Gastrocnemius medialis (tissue), 4 donors: ENCODE results near the gene MADCAM1.

Experiments
- POLR2A ChIP-seq, 2 donors: fragments of 450-650 bp; IDR thresholded peaks; one replicate each; pipeline ENCODE4 v1.6.1; 2017; ENCODE audit warnings: antibody characterized with exemption in 2 of 2, mild to moderate bottlenecking in 2 of 2, moderate library complexity in 2 of 2
- TF ChIP-seq, protein P1 (sequence below), 5 experiments: fragments of 450-650 bp in 3 of 5; fragments of 200-600 bp in 2 of 5; sonication (generic) in 2 of 5; IDR thresholded peaks in 4 of 5; conservative IDR thresholded peaks in 1 of 5; 1 replicate in 4 of 5; 2 replicates in 1 of 5; pipeline ENCODE4 v1.5.1; 2016 to 2019; ENCODE audit warnings: antibody characterized with exemption in 5 of 5, mild to moderate bottlenecking in 3 of 5, moderate library complexity in 3 of 5

DNA sequence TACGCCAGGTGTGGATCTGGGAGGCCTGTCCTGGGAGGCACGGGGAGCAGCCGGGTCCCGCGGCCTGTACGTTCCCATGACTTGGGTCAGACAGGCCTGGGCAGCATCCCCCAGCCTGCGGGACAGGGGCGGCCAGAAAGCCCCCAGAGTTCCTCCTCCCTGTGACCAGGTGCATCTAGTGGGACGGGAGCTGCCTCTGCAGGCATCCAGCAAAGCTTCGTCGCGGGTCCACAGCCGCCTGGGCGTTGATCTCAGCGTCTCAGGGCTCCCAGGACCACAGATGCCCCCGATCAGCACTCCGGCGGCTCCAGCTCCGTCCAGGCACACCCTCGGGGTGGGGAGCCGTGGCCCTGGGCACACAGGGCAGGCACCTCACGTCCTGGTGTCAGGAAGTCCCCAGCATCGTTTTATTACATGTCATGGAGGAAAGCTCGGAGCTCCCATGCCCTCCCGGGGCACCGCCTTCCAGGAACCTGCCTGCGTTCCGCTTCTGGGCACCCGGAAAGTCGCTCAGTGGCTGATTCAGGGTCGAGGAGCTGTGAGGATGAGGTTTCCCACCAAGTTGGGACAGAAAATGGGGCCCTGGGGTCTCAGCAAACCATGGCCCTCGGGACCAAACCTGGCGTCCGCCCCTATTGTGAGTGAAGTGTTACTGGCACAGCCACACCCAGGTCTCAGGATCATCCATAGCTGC is 46.0 kb downstream of the MADCAM1 start:
- TF ChIP-seq, protein P1, sequence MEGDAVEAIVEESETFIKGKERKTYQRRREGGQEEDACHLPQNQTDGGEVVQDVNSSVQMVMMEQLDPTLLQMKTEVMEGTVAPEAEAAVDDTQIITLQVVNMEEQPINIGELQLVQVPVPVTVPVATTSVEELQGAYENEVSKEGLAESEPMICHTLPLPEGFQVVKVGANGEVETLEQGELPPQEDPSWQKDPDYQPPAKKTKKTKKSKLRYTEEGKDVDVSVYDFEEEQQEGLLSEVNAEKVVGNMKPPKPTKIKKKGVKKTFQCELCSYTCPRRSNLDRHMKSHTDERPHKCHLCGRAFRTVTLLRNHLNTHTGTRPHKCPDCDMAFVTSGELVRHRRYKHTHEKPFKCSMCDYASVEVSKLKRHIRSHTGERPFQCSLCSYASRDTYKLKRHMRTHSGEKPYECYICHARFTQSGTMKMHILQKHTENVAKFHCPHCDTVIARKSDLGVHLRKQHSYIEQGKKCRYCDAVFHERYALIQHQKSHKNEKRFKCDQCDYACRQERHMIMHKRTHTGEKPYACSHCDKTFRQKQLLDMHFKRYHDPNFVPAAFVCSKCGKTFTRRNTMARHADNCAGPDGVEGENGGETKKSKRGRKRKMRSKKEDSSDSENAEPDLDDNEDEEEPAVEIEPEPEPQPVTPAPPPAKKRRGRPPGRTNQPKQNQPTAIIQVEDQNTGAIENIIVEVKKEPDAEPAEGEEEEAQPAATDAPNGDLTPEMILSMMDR (IDR thresholded peaks at IDR 0.05 in 4 of 5, conservative IDR thresholded peaks at IDR 0.05 in 1 of 5) = no peak
- no peak for TF ChIP-seq POLR2A (IDR thresholded peaks at IDR 0.05)
